Transverse colon (tissue), 4 donors: ENCODE results near the gene ZNF516. TPM values are rescaled to one million over a fixed set of nuclear protein-coding genes. Genes with fewer than 3 reads are reported as not detected.

Source experiments
- DNase-seq: peaks from one replicate; pipeline ENCODE4 v3.0.0-alpha.2; 2019
- H3K27ac ChIP-seq, 4 donors: fragments of 200-600 bp; sonication (generic); 2 replicates each; pipeline ENCODE4 v1.5.1; 2016 to 2018; ENCODE audit warnings: inconsistent platforms in 4 of 4
- H3K27me3 ChIP-seq: fragments of 200-600 bp; sonication (generic); 2 replicates; pipeline ENCODE4 v1.5.1; 2017; ENCODE audit warnings: inconsistent platforms
- H3K36me3 ChIP-seq, 4 donors: fragments of 200-600 bp; sonication (generic); 2 replicates each; pipeline ENCODE4 v1.5.1; 2017 to 2019; ENCODE audit warnings: inconsistent platforms in 4 of 4
- H3K4me1 ChIP-seq, 4 donors: fragments of 200-600 bp; sonication (generic); 2 replicates each; pipeline ENCODE4 v1.5.1; 2017 to 2020; ENCODE audit warnings: inconsistent platforms in 4 of 4
- H3K4me3 ChIP-seq, 4 donors: fragments of 200-600 bp; sonication (generic); 1 replicate in 1 of 4; 2 replicates in 3 of 4; pipeline versions ENCODE4 v1.5.1 to v1.6.1; 2017 to 2019; ENCODE audit warnings: inconsistent platforms in 4 of 4
- H3K9me3 ChIP-seq, 2 donors: fragments of 200-600 bp; sonication (generic); 2 replicates each; pipeline ENCODE4 v1.5.1; 2017 to 2019; ENCODE audit warnings: inconsistent platforms in 2 of 2
- CTCF ChIP-seq, 5 experiments: fragments of 200-600 bp in 3 of 5; fragments of 450-650 bp in 2 of 5; sonication (generic) in 3 of 5; IDR thresholded peaks; 1 replicate in 2 of 5; 2 replicates in 3 of 5; pipeline ENCODE4 v1.5.1; 2016 to 2017; ENCODE audit warnings: antibody characterized with exemption in 5 of 5, inconsistent platforms in 3 of 5, mild to moderate bottlenecking in 2 of 5, moderate library complexity in 1 of 5
- EP300 ChIP-seq: sonication (generic); formaldehyde crosslinking; IDR thresholded peaks from one replicate; pipeline ENCODE4 v1.6.1; 2017; ENCODE audit warnings: antibody characterized with exemption, low read depth
- POLR2A ChIP-seq: fragments of 450-650 bp; IDR thresholded peaks from one replicate; pipeline ENCODE4 v1.6.1; 2016; ENCODE audit warnings: antibody characterized with exemption, mild to moderate bottlenecking, moderate library complexity
- POLR2AphosphoS5 ChIP-seq, 3 donors: sonication (generic); formaldehyde crosslinking; IDR thresholded peaks; one replicate each; pipeline ENCODE4 v1.6.1; 2016; ENCODE audit warnings: antibody characterized with exemption in 3 of 3
- WGBS, 2 donors: methylation state at CpG; one replicate each; pipeline ENCODE4 v1.1.5; 2018; ENCODE audit warnings: low coverage in 1 of 2; 5-methylcytosine and 5-hydroxymethylcytosine counted together
- in situ Hi-C, 4 donors: fragments of 200-750 bp; cut with MboI; loops; one replicate each; pipeline versions ENCODE4 v1.15.0 to v1.15.1; 2017; ENCODE audit warnings: low sequenced_read_pairs in 3 of 4, low pct_ligation_motif_present in 1 of 4, low pct_unique_long_range_greater_than_20kb in 1 of 4
- intact Hi-C: fragments of 100-400 bp; cut with DNase I; formaldehyde crosslinking; loops from one replicate; pipeline ENCODE4 v1.15.1; 2023; ENCODE audit warnings: low total_unique reads
- total RNA-seq, 4 donors: library from RNA; depleted of rRNA; stranded (reverse); fragments of >200 nt; gene quantifications; one replicate each; pipeline ENCODE4 v1.1.0, GENCODE V29; 2016

ZNF516 gene
- total RNA-seq, 4 donors from 2014 or later: 19.4 to 37.8 (median 26.7) TPM

- H3K4me3 ChIP-seq: no peak overlapping the region
- H3K36me3 ChIP-seq: no peaks in the 10 kb centered on the region
- H3K27me3 ChIP-seq: no peaks in the 10 kb centered on the region
- no peak for TF ChIP-seq POLR2A
- peak; percentile 7 to 43 (median 27) for TF ChIP-seq POLR2AphosphoS5 (IDR thresholded peaks at IDR 0.05)
- DNase-seq: no peak
- H3K4me1 ChIP-seq: peaks cover 0 to 18% (median 3%) of the 10 kb centered on the region in 4 donors
- intact Hi-C loops (no loop called here), in situ Hi-C loops (no loop called here)
- H3K27ac ChIP-seq: peak overlapping the region; percentile 50 to 73 (median 66)
- 79 to 84% methylated on average over 6 to 26 of the region's 26 CpGs for WGBS, 2 donors
- H3K9me3 ChIP-seq: no peaks in the 10 kb centered on the region
Measured at GRCh38 chr18:76459687-76460350, 35.2 kb downstream of the ZNF516 start.

GRCh38 chr18:76459312-76459686 is 35.7 kb downstream of the ZNF516 start:
- in situ Hi-C loops: no loop called here
- Histone ChIP-seq H3K27ac (peak overlapping the region; percentile 50 to 73 (median 66)), H3K4me3 (no peak overlapping the region), H3K4me1 (peaks cover 0 to 23% (median 8%) of the 10 kb centered on the region in 4 donors), H3K27me3 (no peaks in the 10 kb centered on the region), H3K9me3 (no peaks in the 10 kb centered on the region), H3K36me3 (no peaks in the 10 kb centered on the region)
- intact Hi-C loops: no loop called here
- no peak for TF ChIP-seq CTCF (IDR thresholded peaks at IDR 0.05)
- no peak for TF ChIP-seq EP300
- no peak for TF ChIP-seq POLR2A
- TF ChIP-seq POLR2AphosphoS5 (IDR thresholded peaks at IDR 0.05): no peak
- no peak for DNase-seq
- 87% methylated on average over 17 of the region's 17 CpGs; no CpG with 5 or more reads in 1 of the 2 donors for WGBS, 2 donors

GRCh38 chr18:76458522-76459311 is 36.3 kb downstream of the ZNF516 start:
- no peaks in the 10 kb centered on the region for H3K27me3 ChIP-seq
- TF ChIP-seq POLR2A (no peak), EP300 (no peak), POLR2AphosphoS5 (IDR thresholded peaks at IDR 0.05) (no peak), CTCF (IDR thresholded peaks at IDR 0.05) (no peak)
- no peak for DNase-seq
- intact Hi-C loops (no loop called here), in situ Hi-C loops (no loop called here)
- 87 to 92% methylated on average over 2 to 51 of the region's 51 CpGs for WGBS, 2 donors
- H3K4me1 ChIP-seq: peaks cover 0 to 29% (median 10%) of the 10 kb centered on the region in 4 donors
- no peaks in the 10 kb centered on the region for H3K36me3 ChIP-seq
- peak overlapping the region; percentile 50 to 73 (median 66) for H3K27ac ChIP-seq
- H3K4me3 ChIP-seq: no peak overlapping the region
- no peaks in the 10 kb centered on the region for H3K9me3 ChIP-seq

- in situ Hi-C loops: no loop called here
- Histone ChIP-seq H3K27ac (no peak overlapping the region), H3K4me3 (no peak overlapping the region), H3K36me3 (no peaks in the 10 kb centered on the region), H3K9me3 (no peaks in the 10 kb centered on the region), H3K4me1 (peaks cover 0 to 34% (median 10%) of the 10 kb centered on the region in 4 donors), H3K27me3 (no peaks in the 10 kb centered on the region)
- 91 to 97% methylated on average over 7 to 9 of the region's 9 CpGs for WGBS, 2 donors
- intact Hi-C loops: no loop called here
- DNase-seq: no peak
- no peak for TF ChIP-seq CTCF (IDR thresholded peaks at IDR 0.05)
- no peak for TF ChIP-seq POLR2AphosphoS5 (IDR thresholded peaks at IDR 0.05)
- TF ChIP-seq EP300: no peak
Measured at GRCh38 chr18:76457957-76458356, 37.1 kb downstream of the ZNF516 start.
